GM12872 (cell line): ENCODE results near the gene MYH7.

Experiments
- TF ChIP-seq, protein P1 (sequence below): IDR thresholded peaks from 3 replicates; pipeline ENCODE4 v1.5.1; 2011; ENCODE audit warnings: low read depth, mild to moderate bottlenecking, low read length, moderate library complexity; ENCODE audit not compliant: insufficient read depth

Gene MYH7

DNA sequence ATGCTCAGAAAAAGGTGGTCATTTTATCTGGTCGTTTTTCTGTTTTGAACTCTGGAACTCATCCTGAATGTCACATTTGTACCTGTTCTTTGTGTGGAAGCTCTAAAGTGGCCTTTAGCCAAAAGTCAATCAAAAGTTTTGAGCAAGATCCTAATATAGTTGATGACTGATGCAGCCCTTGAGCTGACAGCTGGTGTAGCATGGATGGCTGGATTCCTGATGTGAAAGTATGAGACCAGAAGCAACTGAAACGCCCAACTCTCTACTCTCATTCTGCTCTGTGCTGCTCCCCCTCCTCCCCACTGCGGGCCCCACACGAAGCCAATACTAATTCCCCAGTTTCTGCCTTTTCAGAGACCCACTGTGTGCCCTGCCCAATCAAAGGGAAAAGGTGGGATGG lies 10.3 kb upstream of the MYH7 start:
- TF ChIP-seq, protein P1, sequence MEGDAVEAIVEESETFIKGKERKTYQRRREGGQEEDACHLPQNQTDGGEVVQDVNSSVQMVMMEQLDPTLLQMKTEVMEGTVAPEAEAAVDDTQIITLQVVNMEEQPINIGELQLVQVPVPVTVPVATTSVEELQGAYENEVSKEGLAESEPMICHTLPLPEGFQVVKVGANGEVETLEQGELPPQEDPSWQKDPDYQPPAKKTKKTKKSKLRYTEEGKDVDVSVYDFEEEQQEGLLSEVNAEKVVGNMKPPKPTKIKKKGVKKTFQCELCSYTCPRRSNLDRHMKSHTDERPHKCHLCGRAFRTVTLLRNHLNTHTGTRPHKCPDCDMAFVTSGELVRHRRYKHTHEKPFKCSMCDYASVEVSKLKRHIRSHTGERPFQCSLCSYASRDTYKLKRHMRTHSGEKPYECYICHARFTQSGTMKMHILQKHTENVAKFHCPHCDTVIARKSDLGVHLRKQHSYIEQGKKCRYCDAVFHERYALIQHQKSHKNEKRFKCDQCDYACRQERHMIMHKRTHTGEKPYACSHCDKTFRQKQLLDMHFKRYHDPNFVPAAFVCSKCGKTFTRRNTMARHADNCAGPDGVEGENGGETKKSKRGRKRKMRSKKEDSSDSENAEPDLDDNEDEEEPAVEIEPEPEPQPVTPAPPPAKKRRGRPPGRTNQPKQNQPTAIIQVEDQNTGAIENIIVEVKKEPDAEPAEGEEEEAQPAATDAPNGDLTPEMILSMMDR = no peak

DNA sequence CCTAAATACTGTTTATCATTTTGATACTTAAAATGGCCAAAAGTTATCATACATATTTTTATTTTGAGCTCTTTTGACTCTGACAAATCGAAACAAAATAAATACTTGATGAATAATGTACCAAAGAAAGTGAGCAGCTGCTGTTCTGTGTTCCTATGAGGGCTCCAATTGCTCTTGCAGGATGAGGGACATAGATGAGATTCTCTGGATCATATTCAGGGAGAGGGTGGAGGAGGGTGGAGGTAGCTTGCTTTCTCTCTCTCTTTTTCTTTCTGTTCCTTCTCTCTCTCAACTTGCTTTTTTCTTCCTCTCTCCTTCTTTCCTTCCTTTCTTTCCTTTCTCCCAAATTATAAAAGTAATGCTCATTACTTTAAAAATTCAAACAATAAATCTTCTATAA lies 8.9 kb upstream of the MYH7 start:
- TF ChIP-seq, protein P1 = no peak

DNA sequence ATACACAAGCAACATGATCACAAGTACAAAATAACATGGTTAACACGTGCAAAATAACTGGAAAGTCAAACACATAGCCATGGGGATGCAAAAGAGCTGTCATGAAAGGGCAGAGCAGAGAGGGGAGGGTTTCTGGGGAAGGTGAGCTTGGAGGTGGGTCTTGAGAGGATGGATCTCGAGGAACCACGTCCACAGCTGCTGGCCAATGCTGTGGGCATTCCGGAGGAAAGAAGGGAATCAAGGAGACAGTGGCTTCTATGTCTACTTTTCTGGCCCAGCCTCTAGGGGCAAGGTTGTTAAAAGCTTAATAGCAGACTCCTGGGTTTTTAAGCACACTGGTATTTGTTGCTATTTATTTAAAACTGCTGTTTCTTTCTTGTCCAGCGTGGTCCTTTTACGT lies 8.4 kb upstream of the MYH7 start:
- TF ChIP-seq, protein P1 = 0 out of 3 replicates have a peak, but pooled peaks have one; percentile 3

DNA sequence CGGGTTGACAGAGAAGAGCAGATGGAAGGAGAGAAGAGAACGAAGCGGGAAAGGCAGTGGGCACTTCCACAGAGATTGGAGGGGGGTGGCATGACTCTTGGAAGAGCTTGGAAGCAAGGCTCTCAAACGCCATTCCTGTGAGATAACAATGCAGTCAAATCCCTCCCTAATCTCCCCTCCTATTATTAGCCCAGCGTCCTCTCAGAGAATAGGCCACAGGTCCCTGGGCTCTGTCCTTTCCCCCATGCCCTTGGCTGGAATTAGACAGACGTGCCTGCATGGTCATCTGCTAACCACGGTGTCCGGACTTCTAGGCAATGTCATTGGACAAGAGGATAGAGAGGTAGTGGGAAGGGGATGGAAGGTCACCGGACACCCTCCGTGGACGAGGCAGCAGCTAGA lies 8.0 kb upstream of the MYH7 start:
- TF ChIP-seq, protein P1 = no peak

DNA sequence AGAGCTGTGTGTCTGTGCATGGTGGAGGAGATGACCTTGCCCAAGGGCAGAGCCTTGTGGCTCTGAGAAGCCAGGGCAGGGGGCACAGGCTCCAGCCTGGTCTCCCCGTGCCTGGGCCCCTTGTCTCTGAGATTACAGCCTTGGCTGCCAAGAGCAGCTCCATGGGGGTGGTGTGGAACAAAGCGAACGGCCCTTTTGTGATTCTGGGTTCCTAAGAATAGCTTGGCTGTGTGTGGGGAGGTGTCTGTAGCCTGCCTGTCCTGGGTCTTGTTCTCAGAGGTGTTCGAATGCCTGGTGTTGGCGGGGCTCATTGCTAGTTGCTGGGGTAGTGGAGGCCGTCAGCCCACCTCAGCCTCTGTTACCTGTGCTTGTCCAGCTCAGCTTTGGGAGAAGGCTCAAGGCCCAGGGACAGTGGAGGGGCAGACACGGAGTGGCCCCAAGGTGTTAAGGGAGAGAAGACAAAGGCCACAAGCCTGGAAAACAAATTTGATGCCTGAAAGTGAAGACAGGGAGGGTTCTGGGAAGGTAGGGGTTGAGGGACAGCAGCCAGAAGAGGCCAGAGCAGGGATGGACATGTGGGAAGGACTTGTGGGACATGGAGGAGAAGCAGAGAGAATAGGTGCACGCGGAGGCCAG lies 7.4 kb upstream of the MYH7 start:
- TF ChIP-seq, protein P1 = no peak

DNA sequence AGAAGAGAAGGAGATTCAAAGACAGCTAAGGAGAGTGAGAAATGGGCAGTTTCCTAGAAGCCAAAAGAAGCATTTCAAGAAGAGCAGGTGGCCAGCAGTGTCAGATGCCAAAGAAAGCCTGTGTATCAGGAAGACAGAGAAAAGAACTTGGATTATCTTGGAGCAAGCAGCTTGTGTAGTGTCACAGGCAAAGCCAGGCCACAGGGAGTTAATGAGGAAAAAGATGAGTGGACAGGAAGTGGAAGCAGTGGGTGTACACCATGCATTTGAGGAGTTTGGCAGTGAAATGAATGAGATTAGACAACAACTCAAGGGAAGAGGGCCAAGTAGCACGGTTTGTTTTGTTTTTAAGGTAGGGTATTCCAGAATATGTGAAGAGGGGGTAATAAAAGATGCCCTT lies 5.6 kb upstream of the MYH7 start:
- TF ChIP-seq, protein P1 = no peak

DNA sequence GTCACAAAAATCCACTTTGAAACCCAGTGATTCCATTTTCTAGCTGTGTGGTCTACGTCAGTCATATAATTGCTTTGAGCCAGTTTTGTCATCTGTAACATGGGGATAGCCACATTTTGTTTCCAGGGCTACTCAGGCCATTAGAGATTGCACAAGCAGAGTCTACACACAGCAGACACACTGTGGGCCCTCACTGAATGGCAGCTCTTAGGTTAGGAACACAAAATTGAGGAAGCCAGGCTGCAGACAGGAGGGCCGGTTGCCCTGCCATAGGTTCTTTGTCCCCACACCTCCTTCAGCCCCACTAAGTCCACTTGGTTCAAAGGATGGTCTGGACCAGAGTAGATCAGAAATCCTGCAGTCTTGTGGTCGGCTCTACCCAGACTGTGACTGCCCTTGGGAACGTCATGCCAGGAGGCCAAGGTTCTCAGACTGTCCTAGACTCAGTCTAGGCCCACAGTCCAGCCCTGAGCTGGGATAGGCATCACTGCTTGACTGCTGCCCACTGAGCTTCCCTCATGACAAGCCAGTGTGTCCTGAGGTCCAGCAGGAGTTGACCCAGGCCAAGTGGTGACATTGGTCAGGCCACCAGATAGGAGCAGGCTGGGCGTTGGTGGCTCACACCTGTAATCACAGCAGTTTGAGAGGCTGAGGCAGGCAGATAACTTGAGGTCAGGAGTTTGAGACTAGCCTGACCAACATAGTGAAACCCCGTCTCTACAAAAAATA lies 3.8 kb upstream of the MYH7 start:
- TF ChIP-seq, protein P1 = no peak
